ENCODE measurements around the gene SLC44A4.
A peak's percentile ranks its signal among the peaks of the same experiment; 100 is the strongest.
"Not testable (repeated sequence)": the region's sequence is repeated elsewhere in the genome, so short reads cannot be mapped to it uniquely, and the experiment has no call there.

Gene SLC44A4
- 0 to 1.4 (median 0.07) reads per million in 3 experiments for total RNA-seq

GRCh38 chr6:31878726-31879125 is at the start of gene SLC44A4:
Gene SLC44A4 (minus strand): TSS chr6:31878997. CDS start chr6:31878980, 17 bp downstream.
- no peak for DNase-seq

GRCh38 chr6:31928672-31928939 is 49.8 kb upstream of the SLC44A4 start:
- DNase-seq = no peak

GRCh38 chr6:31927863-31928671 is 49.3 kb upstream of the SLC44A4 start:
- DNase-seq = no peak

GRCh38 chr6:31927242-31927862 is 48.6 kb upstream of the SLC44A4 start, which contains the start of gene C2:
Gene C2 (plus strand): TSS chr6:31927717. CDS start chr6:31927753, 36 bp downstream.
- no peak for DNase-seq

- no peak for DNase-seq
These were observed 44.1 kb upstream of the SLC44A4 start for GRCh38 chr6:31922942-31923341.

- no peak for DNase-seq
These were observed 42.0 kb upstream of the SLC44A4 start for GRCh38 chr6:31920811-31921210.

- no peak for DNase-seq
These were observed 41.0 kb upstream of the SLC44A4 start for GRCh38 chr6:31919624-31920303.

GRCh38 chr6:31918069-31918720 is 39.4 kb upstream of the SLC44A4 start:
- no peak for DNase-seq

- no peak for DNase-seq
These were observed 37.0 kb upstream of the SLC44A4 start for GRCh38 chr6:31915756-31916155.

- no peak for DNase-seq
These were observed 36.6 kb upstream of the SLC44A4 start for GRCh38 chr6:31915351-31915750.

GRCh38 chr6:31911826-31912585 is 33.2 kb upstream of the SLC44A4 start:
- DNase-seq = no peak

- DNase-seq = not testable (repeated sequence)
These were observed 30.5 kb upstream of the SLC44A4 start for GRCh38 chr6:31909298-31909697.

GRCh38 chr6:31908791-31909190 is 30.0 kb upstream of the SLC44A4 start:
- DNase-seq = no peak

GRCh38 chr6:31908255-31908654 is 29.5 kb upstream of the SLC44A4 start:
- DNase-seq = not testable (repeated sequence)

GRCh38 chr6:31907158-31907813 is 28.5 kb upstream of the SLC44A4 start:
- DNase-seq = no peak

GRCh38 chr6:31906727-31907126 is 27.9 kb upstream of the SLC44A4 start:
- DNase-seq = not testable (repeated sequence)

GRCh38 chr6:31906122-31906521 is 27.3 kb upstream of the SLC44A4 start:
- DNase-seq = no peak

- no peak for DNase-seq
These were observed 26.2 kb upstream of the SLC44A4 start for GRCh38 chr6:31905041-31905440.

- no peak for DNase-seq
These were observed 25.2 kb upstream of the SLC44A4 start for GRCh38 chr6:31903957-31904356.

- DNase-seq = peak; percentile 84
These were observed 23.3 kb upstream of the SLC44A4 start, which contains the start of gene ZBTB12 for GRCh38 chr6:31901953-31902643. Gene ZBTB12 (minus strand): TSS chr6:31902086. CDS start chr6:31901305, 781 bp downstream.

GRCh38 chr6:31901415-31901952 is 22.7 kb upstream of the SLC44A4 start:
- DNase-seq = peak; percentile 62
